ENCODE measurements around the gene PWWP2B. TPM values are rescaled to one million over a fixed set of nuclear protein-coding genes. Genes with fewer than 3 reads are reported as not detected.

The PWWP2B gene
- total RNA-seq, 2 donors from 2014 or later: 7.7 to 8.1 TPM

DNA sequence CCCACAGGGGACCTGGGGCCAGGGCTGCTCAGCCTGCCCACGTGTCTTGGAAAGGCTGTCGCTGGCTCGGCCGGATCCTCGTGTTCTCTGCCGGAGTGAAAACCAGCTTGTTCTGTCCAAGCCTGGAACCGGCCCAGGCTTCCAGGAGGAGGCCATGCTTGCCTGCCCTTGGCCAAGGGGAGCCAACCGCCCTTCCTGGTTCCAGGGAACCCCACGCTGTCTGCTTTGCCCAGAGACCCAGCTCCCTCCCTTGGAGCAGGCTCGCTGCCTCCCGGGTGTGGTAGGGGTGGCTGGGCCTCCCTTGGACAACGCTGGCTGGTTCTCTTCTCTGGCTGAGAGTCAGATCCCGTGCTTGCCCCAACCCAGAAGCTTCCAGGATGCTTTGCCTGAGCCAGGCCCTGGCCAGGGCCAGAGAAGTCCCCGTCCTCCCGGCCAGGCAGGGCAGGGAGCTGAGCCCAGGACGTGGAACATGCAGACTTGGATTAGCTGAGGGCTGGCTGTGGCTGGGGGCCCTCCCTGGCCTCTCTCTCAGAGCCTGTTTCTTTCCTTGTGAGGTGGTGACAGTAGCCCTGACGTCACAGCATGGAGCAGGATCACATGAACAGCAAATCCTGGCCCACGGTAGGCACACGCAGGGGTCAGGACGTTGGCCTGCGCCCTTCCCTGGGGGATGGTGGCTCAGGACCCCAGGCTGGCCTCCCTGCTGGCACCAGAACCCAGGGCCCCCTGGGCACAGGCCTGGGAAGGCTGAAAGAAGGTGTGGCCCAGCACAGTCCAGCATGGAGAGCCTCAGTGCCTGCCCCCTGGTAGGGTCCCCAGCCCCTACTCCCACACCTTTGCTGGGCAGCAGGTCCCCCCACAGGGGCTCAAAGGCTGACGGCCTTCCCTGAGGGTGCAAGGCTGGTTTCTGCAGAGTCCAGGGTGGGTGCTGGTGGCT is 67.5 kb downstream of the PWWP2B start:
- Histone ChIP-seq H3K4me1 (peaks cover 0 to 74% of the 10 kb centered on the region in 2 donors), H3K9me3 (no peaks in the 10 kb centered on the region), H3K27ac (peak overlapping the region; percentile 90 to 96), H3K4me3 (no peak overlapping the region), H3K27me3 (no peaks in the 10 kb centered on the region), H3K36me3 (no peaks in the 10 kb centered on the region)
- DNase-seq (ENCODE audit: low spot score): peak; percentile 94
- TF ChIP-seq, protein P1, sequence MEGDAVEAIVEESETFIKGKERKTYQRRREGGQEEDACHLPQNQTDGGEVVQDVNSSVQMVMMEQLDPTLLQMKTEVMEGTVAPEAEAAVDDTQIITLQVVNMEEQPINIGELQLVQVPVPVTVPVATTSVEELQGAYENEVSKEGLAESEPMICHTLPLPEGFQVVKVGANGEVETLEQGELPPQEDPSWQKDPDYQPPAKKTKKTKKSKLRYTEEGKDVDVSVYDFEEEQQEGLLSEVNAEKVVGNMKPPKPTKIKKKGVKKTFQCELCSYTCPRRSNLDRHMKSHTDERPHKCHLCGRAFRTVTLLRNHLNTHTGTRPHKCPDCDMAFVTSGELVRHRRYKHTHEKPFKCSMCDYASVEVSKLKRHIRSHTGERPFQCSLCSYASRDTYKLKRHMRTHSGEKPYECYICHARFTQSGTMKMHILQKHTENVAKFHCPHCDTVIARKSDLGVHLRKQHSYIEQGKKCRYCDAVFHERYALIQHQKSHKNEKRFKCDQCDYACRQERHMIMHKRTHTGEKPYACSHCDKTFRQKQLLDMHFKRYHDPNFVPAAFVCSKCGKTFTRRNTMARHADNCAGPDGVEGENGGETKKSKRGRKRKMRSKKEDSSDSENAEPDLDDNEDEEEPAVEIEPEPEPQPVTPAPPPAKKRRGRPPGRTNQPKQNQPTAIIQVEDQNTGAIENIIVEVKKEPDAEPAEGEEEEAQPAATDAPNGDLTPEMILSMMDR (IDR thresholded peaks at IDR 0.05): no peak

DNA sequence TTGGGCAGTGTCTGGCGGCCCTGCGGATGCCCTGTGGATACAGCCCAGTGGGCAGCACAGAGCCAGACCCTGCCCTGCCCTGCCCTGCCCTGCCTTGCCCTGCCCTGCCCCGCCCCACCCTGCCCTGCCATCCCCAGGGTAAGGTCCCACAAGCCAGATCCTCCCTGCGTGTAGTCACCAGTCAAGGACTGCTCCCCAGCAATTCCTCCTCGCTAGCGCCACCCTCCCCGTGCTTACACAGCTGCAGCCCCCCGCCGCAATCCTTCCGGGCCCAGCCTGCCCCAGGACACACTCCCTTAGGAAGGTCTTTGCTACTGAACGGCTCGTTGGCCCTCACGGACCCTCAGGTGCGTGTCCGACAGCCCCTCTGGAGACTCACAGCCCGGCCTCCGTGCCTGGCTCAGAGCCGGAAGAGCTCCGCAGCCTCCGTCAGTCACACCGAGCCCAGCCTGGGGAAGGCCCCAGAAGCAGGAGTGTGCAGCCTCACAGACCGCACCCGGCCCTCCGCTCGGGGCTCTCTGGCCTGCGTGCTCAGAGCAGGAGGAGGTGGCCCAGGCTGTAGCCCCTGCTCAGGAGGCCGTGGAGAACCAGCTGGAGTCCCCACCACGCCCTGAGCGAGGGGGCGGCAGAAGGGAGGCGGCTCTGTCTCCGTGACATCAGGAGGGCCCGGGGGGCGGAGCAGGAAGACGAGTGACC is 68.3 kb downstream of the PWWP2B start:
- TF ChIP-seq, protein P1 (IDR thresholded peaks at IDR 0.05): no peak
- DNase-seq (ENCODE audit: low spot score): no peak

DNA sequence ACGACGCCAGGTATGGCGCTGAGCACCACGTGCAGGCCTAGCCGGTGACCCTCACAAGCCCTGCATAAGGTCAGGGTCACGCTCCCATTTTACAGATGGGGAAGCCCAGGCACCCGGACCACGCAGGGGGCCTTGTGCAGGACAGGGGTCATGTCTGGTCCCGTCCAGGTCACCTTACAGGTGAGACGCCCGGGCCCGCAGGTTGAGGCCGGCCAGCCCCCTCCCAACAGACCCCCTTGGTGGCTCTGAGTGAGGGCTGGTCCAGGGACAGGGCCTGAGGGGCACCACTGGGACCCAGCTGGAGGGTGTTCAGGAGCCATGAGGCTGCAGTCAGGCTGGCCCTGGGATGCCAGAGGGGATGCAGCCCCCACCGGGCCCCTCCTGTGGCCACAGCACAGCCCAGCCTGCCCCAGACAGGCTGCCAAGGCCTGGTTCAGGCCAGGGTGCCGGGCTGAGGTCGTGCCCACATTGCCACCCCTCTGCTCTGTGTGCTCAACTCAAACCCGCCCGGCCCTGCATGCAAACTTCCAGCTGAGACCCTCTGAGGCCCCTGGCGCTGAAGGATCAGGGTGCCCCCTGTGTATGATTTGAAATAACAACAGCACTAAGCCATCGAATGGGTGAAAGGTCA is 69.0 kb downstream of the PWWP2B start:
- Histone ChIP-seq H3K36me3 (no peaks in the 10 kb centered on the region), H3K9me3 (no peaks in the 10 kb centered on the region), H3K4me1 (peaks cover 0 to 77% of the 10 kb centered on the region in 2 donors), H3K4me3 (no peak overlapping the region), H3K27me3 (no peaks in the 10 kb centered on the region), H3K27ac (peak overlapping the region; percentile 90 to 96)
- no peak for DNase-seq (ENCODE audit: low spot score)
- TF ChIP-seq, protein P1 (IDR thresholded peaks at IDR 0.05): no peak

More for the DNA sequence above, 68.3 kb downstream of the PWWP2B start:
- Histone ChIP-seq H3K9me3 (no peaks in the 10 kb centered on the region), H3K4me3 (no peak overlapping the region), H3K27ac (peak overlapping the region; percentile 90 to 96), H3K27me3 (no peaks in the 10 kb centered on the region), H3K36me3 (no peaks in the 10 kb centered on the region), H3K4me1 (peaks cover 0 to 77% of the 10 kb centered on the region in 2 donors)

DNA sequence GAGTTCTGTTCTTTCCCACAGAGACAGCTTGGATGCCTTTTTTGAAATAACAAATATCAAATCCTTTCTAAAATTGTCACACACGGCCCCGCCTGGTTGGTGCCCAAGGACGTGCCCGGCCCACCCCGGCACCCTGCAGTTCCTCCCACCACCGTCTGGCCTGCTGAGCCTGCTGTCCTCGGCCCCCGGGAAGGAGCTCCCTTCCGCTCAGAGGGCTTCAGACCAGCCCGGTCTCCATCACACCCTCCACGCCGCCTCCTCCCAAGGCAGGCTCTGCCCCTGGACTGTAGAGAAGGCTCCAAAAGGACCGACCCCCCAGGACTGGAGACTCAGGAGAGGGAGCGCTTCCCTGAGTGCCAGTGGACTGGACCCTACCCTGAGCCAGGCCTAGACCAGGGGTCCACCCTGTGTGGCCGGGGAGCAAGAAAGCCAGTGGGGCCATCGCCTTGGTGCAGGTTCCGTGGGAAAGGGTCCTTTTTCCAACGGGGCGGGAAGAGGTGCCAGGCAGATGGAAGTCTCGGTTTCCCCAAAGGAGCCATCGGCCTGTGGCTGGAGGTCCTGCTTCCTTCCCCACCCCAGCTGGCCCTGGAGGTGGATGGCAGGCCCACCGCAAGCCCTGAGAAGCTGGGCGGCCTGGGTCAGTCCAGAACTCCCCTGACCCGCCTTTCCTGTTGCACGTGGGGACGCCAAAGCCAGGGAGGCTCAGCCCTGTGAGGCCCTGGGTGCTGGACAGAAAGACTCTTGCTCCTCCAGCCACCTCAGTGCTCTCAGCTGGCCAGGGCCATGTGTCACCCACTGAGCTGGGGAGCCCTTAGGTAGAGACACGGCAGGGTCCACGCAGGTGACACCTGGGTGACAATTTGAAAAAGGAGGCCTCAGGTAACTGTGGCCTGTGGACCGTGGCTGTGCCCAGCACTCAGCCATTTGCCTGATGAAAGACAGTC is 69.8 kb downstream of the PWWP2B start:
- peaks cover 0 to 5% of the 10 kb centered on the region in 2 donors for H3K9me3 ChIP-seq
- H3K27ac ChIP-seq: peak overlapping the region; percentile 90 to 96
- TF ChIP-seq, protein P1 (IDR thresholded peaks at IDR 0.05): no peak
- peaks cover 0 to 74% of the 10 kb centered on the region in 2 donors for H3K4me1 ChIP-seq
- no peaks in the 10 kb centered on the region for H3K27me3 ChIP-seq
- no peak overlapping the region for H3K4me3 ChIP-seq
- no peak for DNase-seq (ENCODE audit: low spot score)
- no peaks in the 10 kb centered on the region for H3K36me3 ChIP-seq

Other genes with a start within 250 kb of the PWWP2B start
- gene DPYSL4, start 210.3 kb upstream of the PWWP2B start, total RNA-seq: 1 to 10 TPM; 3.4 to 4.1 TPM
- gene STK32C, start 89.2 kb upstream of the PWWP2B start, total RNA-seq: 1 to 10 TPM; 2.6 to 3.7 TPM
- 1 to 10 TPM; 2.6 to 4.6 TPM for gene LRRC27, start 65.0 kb upstream of the PWWP2B start, total RNA-seq
- 100 to 1,000 TPM; 116 to 143 TPM for gene INPP5A, start 140.6 kb downstream of the PWWP2B start, total RNA-seq

Data from right atrium auricular region (tissue), 2 donors.